OCI-M2 (cell line): Measurements from ENCODE around the gene ACKR3.

ENCODE experiments used
- DNase-seq: peaks from one replicate; lab custom pipeline; 2025; ENCODE audit not compliant: unreplicated experiment; lab: John Stamatoyannopoulos, UW

Gene ACKR3

DNA sequence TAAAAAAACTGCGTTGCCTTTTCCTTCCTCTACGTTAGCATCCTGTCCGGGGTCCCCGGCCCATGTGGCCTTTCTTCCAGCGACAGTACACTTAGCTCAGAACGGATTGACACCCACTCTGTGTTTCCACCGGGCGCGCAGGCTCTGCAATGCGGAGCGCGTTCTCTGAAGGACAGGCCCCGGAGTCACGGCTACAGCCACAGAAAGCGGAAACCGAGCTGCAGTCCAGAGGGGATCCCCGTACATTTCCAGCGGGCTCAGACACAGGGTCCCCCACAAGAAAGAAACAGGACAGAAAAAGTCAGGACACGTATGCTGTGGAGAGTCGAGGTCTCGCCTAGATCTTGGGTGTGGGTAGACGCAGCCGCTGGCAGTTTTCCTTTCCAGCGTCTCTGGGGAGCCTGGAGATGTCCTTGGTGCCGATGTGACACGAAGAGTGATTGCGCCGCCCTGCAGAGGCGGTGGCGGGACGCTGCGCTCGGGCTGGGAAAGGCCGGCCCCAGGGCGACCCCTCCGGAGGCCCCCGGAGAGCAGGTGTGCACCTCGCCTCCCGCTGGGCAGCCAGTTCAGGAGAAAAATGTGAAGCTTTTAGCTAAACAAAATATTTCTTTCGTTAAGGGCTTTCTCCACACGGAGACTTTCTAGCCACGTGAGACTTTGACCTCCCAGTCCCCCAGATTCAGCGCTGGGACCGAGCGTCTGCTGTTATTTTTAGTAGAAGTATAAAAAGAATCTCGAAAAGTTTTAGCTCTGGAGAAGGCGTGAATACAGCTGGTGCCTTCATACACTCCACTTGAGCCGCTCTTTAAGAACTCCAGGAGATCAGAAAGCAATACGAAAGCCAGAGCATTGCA is 1.3 kb upstream of the ACKR3 start:
- DNase-seq: no peak

DNA sequence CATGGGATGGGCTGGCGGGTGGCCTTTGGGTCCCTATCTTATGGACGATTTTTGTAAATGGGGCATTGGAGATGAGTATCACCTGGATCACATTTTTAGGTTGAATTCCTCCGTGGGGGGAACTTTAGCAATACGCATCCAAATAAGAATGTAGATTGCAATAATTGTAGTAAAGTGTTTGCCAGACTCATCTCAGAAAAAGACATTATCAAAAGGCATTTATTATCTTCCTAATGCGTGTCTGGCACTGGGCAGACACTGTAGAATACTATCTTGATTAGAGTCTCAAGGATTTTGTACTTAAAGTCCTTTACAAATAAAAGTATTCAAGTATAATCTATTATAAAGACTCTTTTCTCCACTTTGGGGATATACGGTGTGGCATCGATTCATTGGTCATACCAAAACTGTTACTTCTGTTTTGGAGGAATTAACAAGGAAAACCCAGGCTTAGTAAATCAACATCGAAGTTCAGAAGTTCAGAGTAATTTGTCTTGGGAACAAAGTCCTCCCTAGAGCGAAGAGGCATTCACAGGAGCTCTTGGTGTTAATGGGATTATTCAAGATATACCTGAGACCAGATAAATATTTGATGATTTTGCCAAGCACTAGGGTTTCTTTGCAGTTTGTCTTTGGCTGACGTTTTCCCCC is 578 bp upstream of the ACKR3 start:
- DNase-seq: no peak

DNA sequence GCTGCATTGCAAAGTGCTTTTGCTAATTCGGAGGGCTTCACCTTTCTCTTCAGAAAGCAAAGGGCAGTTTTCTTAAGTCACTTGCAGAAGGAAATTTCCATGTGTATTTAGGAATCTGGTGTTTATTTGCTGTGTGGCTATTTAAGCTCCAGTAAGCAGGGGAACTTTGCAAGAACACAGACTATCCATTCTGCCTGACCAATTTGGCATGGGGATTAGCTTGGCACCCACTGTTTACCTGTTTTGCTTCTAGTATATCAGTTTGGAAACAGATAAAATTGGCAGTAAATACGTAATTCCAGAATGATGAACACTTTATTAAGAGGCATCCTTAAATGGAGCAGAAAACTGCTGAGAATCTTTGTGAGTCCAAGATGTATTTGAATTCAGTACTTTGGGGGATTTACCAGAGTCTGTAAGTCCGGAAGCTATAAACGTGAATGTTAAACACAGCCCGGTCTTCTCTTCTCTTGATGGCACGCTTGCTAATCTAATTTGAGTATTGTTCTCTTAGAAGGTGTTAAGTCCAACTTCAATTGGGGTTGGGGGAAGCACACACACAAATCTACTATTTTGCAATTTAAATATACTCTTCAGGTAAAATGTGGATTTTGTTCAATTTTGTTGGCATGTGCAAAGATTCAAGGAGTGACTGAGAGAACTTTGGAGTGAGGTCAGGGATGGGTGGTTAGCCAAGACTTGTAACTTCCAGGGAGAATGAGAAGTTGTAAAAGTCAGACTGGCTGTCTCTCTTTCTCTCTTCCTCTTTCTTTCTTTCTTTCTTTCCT is 650 bp downstream of the ACKR3 start:
- DNase-seq: no peak

DNA sequence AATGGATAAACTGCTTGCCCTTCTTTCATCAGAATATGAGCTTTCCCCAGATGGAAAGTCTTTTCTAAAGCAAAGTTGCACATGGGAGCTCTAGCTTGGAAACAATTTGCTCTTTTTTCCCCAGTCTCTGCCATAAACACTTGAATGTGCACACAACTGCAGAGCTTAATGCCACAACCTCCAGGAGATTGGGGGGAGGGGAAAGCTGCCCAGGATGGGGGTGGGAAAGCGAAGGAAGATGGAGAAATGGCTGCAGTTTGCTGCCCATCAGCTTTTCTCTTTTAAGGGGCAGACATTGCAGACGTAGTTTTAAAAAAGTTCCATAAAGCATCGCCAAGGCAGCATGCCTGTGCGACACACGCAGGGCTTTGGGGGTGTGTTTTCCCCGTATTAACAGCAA is 1.5 kb downstream of the ACKR3 start:
- DNase-seq: no peak

DNA sequence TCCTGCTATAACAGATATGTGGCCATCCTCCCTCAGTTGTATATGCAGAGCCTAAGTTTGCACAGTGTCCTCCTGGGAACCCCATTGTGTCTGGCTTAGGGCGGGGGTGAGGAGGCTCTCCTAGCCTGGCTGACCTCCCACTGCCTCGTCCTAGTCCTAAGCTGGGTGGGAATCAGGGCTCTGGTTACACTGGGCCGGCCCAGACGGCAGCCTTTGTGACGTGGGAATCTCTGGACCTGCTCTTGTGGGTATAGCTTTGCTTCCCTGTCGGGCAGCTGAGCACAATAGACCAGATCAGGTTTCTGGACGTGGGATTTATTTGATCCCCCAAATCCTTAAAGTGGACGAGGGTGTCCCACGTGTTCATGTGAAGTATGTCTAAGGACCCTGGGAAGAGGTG is 2.9 kb downstream of the ACKR3 start:
- DNase-seq: no peak

DNA sequence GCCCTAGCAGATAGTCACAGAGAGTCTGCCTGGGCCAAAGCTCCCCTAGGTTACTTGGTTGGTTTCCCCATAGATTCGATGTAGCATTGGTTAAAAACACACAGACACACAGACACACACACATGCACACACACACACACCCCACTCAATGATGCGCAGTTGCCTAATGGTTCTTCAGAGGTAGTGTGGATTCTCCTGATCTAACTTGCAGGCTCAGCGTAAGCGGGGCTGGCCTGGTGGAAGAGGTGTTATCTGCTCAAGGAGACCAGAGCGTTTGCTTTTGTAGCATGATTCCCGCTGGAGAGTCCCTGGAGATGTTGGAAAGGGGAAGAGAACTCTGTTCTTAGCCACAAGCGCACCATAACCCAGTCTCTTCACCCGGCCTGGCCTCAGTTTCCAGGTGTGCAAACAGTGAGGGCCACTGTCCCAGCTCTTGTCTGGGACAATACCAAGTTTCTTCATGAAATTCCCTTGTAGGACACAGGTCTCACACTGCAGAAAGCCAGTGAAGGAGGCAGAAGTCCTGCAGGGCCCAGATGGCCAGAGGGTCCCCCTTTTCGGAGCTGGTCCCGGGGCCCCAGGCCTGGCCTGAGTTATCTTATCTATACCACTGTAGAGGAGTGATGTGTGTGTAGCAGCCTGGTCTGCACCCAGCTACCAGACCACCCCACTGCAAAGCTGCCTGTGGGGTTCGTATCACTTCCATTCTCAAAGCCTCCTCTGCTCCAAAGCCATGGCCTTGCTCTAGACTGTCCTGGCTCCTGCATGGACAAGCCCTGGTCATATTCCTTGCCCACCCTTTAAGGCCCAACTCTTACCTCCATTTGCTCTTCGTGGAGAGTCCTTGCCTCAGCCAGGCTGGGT is 3.7 kb downstream of the ACKR3 start:
- no peak for DNase-seq

DNA sequence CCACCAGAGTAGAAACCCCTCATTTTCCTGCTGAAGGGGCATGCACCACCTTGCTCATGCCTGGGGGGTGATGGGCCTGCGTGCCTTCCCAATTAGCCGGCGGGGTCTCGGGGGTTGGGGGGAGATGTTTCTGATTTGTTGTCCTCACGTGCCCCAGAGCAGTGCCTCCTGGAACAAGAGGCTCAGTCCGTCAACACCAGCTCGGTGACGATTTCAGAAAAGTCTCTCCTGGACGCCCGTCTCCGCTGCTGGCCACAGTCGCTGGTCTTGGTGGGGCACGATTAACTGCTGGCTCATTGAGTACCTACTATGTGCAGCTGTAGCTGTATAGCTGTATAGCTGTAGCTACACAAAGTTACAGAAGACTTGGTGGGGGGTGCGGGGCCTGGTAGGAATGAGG is 4.4 kb downstream of the ACKR3 start:
- no peak for DNase-seq

DNA sequence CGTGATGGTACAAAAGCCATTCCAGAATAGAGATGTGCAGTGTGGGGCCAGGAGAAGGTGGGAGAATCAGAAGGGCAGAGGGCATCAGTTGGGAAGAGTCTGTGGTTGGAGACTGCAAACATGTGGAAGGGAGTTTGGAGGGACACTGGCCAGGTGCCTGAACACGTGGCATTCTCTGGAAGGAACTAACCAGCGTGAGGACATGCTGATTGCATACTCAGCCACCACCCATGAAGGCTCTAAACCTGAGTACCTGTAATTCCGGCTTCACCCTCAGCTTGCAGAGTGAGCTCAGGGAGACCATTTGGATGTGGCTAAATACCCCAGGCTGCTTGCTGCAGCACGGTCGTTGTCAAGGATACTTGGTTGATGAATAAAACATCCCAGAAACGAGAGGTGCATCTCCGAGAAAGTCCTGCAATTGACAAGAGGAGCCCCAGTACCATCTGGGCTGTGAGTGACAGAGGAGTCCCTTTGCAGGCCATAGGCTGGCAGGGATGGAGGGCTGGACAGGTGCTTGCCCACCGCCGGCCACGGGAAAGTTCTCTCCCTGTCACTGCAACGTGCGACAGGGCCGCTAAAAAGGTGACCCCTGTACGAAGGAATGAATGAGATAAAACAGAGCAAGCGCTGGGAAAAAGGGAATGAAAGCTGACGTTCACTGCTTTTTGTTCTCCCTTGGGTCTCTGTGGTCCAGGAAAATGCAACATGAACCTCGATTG is 5.0 kb downstream of the ACKR3 start:
- no peak for DNase-seq

DNA sequence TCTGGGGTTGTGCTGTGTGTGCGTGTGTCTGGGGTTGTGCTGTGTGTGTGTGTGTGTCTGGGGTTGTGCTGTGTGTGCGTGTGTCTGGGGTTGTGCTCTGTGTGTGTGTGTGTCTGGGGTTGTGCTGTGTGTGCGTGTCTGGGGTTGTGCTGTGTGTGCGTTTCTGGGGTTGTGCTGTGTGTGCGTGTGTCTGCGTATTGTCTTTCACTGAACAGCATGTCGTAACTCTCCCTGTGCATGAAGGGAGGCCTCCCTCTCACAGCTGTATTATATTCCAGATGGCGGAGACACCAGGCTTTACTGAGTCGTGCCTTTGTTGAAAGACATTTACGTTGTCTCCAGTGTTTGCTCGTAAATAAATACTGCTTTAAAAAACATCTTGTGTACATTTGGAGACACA is 5.9 kb downstream of the ACKR3 start:
- DNase-seq: no peak

DNA sequence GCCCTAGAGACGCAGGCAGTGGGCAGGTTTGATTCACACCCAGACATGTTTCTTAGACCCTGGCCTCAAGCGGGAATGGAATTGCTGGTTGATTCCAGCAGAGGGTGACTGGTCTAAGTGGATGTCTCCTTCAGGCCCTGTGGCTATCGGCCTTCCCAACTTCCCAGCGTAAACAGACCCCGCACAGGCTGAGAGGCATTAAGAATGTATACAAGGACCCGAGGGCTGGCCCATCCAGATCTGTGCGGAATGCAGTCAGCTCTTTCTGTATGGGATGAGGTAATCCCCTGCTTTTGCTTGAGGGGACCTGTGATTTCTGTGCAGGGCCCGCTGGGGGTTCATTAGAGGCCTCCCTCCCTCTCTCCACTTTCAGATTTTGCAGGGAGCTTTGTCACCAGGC is 6.5 kb downstream of the ACKR3 start:
- no peak for DNase-seq

DNA sequence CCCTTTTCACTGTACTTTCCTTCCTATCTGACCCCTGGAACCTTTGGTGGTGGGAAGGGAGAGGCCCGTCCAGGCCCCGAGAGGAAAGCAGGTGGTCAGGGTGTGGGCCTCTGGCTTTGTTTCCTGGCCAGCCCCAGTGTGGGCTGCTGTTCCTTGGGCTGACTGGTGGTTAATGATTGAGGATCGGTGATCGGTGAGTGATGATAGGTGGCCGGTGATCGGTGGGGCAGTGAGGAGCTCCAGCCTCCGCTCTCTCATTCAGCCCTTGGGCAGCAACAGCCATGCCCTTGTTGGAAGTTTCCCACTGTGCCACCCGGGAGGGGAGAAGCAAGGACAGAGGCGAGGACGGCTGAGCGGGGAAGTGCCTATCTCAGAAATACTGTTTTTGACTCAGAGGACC is 7.3 kb downstream of the ACKR3 start:
- DNase-seq: no peak

DNA sequence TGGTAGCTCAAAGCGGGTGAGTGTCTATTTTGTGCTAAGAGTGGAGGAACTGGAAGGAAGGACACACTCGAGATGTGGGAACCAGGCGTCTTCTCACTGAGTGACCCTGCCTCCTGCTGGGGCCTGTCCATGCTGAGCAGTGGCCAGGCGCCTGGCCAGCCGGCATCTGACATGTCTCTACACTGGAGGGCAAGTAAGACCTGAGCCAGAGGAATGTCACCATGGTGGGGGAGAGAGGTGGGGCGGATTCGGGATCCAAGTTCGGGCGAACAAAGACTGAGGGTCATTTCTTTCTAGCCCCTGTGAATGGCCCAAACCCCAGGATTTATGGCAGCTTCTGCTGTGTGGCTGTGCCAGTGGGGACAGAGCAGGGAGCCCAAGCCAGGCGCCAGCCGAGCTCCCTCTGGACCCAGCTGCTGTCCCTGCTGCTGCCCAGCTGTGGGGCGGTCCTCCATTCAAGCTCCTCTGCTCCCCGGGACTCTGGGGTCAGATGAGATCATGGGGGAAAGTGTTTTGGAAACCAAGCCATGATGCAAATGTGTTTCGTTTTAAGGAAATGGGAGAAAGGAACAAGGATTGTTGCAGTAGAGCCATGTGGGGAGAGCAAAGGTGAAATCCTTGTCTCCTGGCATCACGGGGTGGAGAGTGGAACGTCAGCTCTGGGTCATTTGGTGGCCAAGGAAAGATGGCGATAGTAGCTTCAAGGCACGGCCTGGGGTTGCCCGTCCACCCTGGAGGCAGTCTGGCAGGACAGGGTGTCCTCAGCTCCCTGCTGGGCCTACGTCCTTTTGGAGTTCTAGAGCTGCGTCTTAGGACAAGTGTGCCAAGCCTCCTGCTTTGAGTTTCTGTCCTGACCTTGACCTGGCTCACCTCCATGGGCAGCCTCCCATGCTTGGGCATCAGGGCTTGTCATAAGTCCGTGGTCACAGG is 8.1 kb downstream of the ACKR3 start:
- DNase-seq: no peak

DNA sequence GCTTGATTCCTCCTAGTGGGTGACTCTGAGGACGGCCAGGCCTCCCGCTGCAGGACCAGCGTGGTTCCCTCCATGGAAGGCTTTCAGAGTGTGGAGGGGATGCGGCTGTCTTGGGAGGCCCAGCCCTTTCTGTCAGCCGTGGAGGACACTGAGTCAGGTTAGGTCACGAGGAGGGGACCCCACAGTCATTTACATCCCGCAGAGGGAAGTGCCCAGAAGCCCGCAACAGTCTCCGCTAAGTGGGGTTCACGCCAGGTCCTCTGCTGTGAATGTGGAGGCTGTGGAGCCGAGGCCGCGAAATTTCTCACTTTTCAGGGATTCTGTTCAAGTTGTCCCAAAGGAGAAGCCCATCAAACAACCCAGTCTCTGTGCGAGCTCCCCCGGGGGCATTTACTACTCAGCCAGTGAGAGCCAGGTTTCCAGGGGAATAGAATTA is 8.8 kb downstream of the ACKR3 start:
- no peak for DNase-seq

DNA sequence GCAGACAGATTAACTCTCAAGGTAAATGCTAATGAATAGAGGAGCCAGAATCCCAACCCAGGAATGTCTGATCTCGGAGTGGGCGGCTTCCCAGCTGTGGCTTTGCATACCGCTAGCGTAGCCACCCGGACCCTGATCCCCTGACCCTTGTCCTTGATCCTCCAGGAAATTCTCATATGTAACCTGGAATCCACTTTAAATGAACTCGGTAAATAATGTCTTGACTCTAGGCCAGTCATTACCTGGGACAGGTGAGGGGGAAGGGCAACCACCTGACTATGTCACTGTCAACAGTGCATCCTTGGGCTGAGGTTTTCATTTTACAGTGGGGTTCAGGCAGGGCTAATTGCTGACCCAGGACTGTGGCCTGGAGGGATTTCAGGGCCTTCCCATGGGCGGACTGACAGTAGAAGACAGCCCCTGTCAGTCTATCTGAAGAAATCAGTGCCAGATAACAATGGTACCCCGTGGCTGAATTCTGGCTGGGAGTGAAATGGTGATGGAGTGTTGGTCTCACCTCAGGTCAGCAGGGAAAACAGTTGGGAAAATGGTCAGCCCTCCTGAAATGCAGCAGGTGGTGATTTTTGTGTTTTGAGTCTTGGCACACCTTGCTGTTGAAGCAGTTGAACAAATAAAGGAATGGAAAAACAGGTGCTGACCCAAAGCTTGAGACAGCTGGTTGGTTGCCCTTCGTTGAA is 9.6 kb downstream of the ACKR3 start:
- no peak for DNase-seq

DNA sequence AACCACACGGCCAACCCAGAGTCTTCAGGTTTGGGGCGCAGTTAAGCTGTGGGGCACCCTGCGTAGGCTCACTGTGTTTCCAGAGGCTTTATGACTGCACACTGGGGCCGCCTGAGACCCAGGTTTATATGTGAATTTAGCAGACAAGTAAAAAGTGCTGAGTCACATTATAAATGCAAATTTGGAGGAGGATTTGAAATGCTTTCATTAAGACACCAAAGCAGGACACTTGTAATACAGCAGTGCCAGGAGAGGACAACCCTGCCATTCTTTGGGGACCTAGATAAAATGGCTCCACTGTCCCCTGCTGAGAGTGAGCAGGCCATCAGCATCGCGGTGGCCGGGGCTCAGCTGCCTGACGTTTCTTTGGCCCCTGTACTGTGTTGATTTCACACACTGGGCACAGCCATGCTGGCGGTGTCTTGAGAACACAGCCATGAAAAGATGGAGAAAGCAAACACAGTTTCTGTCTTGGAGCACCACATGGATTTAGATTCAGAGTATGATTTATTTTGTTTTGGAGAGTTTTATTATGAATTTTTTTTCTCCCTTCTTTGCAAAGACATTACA is 10.2 kb downstream of the ACKR3 start:
- no peak for DNase-seq

DNA sequence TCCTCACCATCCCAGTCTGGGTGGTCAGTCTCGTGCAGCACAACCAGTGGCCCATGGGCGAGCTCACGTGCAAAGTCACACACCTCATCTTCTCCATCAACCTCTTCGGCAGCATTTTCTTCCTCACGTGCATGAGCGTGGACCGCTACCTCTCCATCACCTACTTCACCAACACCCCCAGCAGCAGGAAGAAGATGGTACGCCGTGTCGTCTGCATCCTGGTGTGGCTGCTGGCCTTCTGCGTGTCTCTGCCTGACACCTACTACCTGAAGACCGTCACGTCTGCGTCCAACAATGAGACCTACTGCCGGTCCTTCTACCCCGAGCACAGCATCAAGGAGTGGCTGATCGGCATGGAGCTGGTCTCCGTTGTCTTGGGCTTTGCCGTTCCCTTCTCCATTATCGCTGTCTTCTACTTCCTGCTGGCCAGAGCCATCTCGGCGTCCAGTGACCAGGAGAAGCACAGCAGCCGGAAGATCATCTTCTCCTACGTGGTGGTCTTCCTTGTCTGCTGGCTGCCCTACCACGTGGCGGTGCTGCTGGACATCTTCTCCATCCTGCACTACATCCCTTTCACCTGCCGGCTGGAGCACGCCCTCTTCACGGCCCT is 11.2 kb downstream of the ACKR3 start:
- no peak for DNase-seq

DNA sequence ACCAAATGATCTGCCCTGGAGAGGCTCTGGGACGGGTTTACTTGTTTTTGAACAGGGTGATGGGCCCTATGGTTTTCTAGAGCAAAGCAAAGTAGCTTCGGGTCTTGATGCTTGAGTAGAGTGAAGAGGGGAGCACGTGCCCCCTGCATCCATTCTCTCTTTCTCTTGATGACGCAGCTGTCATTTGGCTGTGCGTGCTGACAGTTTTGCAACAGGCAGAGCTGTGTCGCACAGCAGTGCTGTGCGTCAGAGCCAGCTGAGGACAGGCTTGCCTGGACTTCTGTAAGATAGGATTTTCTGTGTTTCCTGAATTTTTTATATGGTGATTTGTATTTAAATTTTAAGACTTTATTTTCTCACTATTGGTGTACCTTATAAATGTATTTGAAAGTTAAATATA is 11.9 kb downstream of the ACKR3 start:
- no peak for DNase-seq

DNA sequence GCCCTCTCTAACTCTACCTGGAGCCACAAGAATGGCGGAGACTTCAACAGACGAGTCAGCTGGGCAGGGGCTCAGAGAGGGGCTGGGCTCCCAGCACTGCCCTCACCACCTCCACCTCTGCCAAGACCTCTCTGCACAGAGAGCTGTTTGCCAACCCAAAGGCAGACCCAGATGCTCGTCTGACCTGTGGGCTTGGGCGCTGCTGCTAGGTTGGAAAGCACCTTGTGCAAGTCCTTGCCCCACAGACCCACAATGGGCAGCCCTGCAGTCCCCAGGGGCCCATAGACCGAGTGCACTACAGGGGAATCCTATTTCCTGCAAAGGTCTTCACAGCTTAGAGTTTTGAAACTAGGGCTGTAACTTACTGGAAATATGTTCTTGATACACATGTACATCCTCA is 13.3 kb downstream of the ACKR3 start:
- DNase-seq: no peak
